Measurements from ENCODE around the gene PTPRT.

PTPRT gene

DNA sequence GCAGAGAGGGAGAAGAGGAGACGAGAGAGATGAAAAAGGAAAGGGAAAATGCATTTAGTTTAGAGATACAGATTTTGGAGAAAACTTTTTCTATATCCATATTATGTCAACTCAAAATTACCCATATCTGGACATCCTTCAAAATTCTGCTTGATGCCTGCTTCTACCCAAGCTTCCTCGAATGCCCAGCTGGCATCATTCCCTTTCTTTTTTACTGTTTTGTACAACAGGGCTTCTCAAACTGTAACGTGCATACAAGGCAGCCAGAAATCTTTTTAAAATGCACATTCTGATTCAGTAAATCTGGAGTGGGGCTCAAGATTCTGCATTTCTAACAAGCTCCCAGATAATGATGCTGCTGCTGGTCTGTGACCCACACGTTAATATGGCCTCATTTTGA, 1108.8 kb downstream of the PTPRT start:
- no peak overlapping the region for H3K4me3 ChIP-seq
- no peak for DNase-seq (ENCODE audit: low spot score)
- no peak for TF ChIP-seq CTCF (IDR thresholded peaks at IDR 0.05)
- no peak overlapping the region for H3K27ac ChIP-seq

GRCh38 chr20:42074944-42075343, 1114.8 kb downstream of the PTPRT start:
- no peak for TF ChIP-seq CTCF (IDR thresholded peaks at IDR 0.05)
- no peak for DNase-seq (ENCODE audit: low spot score)
- H3K4me3 ChIP-seq, result no peak overlapping the region
- no peak overlapping the region for H3K27ac ChIP-seq

DNA sequence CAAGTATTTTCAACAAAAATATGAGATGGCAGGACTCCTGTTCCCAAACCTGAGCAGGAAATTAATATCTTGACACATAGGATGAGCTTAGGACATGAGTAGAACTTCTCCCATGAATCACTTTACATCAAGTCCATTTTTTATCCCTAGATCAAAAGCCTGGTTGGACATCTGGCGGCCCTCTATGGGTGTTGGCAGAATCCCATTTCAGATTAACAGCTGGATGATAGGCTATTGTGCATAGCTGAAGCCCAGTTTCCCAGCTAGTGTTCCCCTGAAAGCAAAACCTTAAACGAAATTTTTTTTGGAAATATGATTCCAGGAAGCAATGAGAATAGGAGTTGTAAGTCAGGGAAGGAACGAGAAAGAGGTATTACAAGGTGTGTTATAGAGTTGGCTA, 1122.1 kb downstream of the PTPRT start:
- Histone ChIP-seq H3K4me3 (no peak overlapping the region), H3K27ac (no peak overlapping the region)
- no peak for DNase-seq (ENCODE audit: low spot score)
- TF ChIP-seq CTCF (IDR thresholded peaks at IDR 0.05), result no peak

DNA sequence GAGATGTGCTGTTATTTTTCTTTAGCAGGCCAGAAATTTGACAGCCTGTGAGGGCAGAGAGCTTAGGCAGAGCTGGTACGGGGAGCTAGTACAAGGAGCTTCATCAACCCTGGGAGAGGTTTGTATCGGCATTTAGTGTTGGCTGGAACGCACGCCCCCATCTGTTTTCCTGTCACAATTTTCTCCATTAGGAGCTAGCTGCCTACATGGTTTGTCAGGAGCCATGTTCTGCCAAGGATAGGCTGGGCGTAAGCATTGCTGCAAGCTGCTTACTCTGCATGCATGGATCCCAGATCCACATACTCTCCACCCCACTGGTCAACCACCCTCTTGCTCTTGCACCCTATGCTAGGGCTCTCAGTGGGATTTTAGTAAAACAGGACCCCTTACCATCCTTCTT, 1122.5 kb downstream of the PTPRT start:
- no peak for TF ChIP-seq CTCF (IDR thresholded peaks at IDR 0.05)
- Histone ChIP-seq H3K4me3 (no peak overlapping the region), H3K27ac (no peak overlapping the region)
- DNase-seq (ENCODE audit: low spot score), result no peak

GRCh38 chr20:42063141-42063540, 1126.6 kb downstream of the PTPRT start:
- no peak for DNase-seq (ENCODE audit: low spot score)
- Histone ChIP-seq H3K27ac (no peak overlapping the region), H3K4me3 (no peak overlapping the region)
- no peak for TF ChIP-seq CTCF (IDR thresholded peaks at IDR 0.05)

GRCh38 chr20:42053350-42053749, 1136.4 kb downstream of the PTPRT start:
- H3K4me3 ChIP-seq, result no peak overlapping the region
- DNase-seq (ENCODE audit: low spot score), result no peak
- no peak overlapping the region for H3K27ac ChIP-seq
- no peak for TF ChIP-seq CTCF (IDR thresholded peaks at IDR 0.05)

- no peak overlapping the region for H3K27ac ChIP-seq
- DNase-seq (ENCODE audit: low spot score), result no peak
- no peak for TF ChIP-seq CTCF (IDR thresholded peaks at IDR 0.05)
- no peak overlapping the region for H3K4me3 ChIP-seq
Measured at GRCh38 chr20:42051921-42052320, 1137.8 kb downstream of the PTPRT start.
